ENCODE measurements around the gene MLKL. TPM values are rescaled to one million over a fixed set of nuclear protein-coding genes. Genes with fewer than 3 reads are reported as not detected.
"Not testable (repeated sequence)": the region's sequence is repeated elsewhere in the genome, so short reads cannot be mapped to it uniquely, and the experiment has no call there.

Gene MLKL
- total and polyA plus RNA-seq, 2 of the 13 experiments (the other 11 are each of a cell fraction or from before 2014, with no cell fraction given), result 6.4 to 10.7 TPM

DNA sequence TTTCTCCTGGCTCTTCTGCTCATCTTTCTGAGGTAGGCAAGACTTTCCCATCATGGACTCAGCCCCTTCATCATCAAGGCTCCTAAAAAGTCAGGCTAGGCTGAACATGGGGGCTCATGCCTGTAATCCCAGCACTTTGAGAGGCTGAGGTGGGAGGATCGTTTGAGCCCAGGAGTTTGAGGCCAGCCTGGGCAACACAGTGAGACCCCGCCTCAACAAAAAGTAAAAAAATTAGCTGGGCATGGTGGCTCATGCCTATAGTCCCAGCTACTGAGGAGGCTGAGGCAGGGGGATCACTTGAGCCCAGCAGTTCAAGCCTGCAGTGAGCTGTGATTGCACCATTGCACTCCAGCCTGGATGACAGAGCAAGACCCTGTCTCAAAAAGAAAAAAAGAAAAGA, 21.5 kb upstream of the MLKL start:
- peaks cover 9 to 49% of the 10 kb centered on the region in 2 experiments for H3K27me3 ChIP-seq (ENCODE audit: control insufficient read depth in 1 of 2, insufficient read depth in 2 of 2, low read length in 2 of 2)
- intact Hi-C loops (cut with micrococcal nuclease; ENCODE audit: unreplicated experiment); POLR2A ChIA-PET; in situ Hi-C loops (cut with HindIII; ENCODE audit: extremely low pct_ligation_motif_present, low pct_unique_long_range_greater_than_20kb); H3K4me3 ChIP-seq (replicated peaks in 1 of 3; ENCODE audit: insufficient read depth in 1 of 3, low read depth in 2 of 3, low read length in 3 of 3); H3K4me1 ChIP-seq (ENCODE audit: insufficient read depth, low read length); H3K36me3 ChIP-seq (replicated peaks in 1 of 2; ENCODE audit: control insufficient read depth in 1 of 2, insufficient read depth in 2 of 2, low read length in 2 of 2); ATAC-seq; H3K9ac ChIP-seq (ENCODE audit: insufficient read depth, low read depth, low read length); H2AFZ ChIP-seq (ENCODE audit: low read length); CTCF ChIA-PET (ENCODE audit: low intra/inter-chr PET ratio, low total read pairs); H4K20me1 ChIP-seq (ENCODE audit: insufficient read depth, low read length); FAIRE-seq; H3K79me2 ChIP-seq (ENCODE audit: insufficient read depth, low read length); H3K27ac ChIP-seq (ENCODE audit: extremely low read length, insufficient read depth, low read length); DNase-seq (ENCODE audit: low spot score); H3K4me2 ChIP-seq (ENCODE audit: low read depth, low read length); BruUV-seq (replicated peaks); H3K9me3 ChIP-seq (ENCODE audit: low read length): not testable (repeated sequence)
- TF ChIP-seq ZNF121 (CRISPR knock-in tag; IDR thresholded peaks at IDR 0.05), result peak; percentile 58; the same call in 1 of the 2 replicates
- 50% methylated on average over 2 of the region's 2 CpGs for WGBS (ENCODE audit: low lambda C conversion rate)

DNA sequence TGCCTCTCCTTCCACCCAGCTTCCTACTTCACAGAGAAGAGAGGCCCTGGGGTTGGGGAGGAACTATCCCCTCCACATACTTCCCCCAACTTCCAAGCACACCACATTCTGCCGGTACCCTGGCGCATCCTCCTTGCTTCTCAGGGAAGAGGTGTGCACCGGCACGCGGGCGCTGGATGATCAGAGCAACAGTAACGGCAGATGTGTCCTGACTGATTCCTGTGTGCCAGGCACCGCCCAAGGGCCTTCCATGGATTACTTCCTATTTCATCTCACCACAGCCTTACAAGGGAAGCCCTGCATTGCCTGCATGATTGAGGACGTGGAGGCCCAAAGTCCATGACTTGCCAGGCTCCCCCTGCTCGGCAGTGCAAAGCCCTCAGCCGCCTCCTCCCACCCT, 21.1 kb upstream of the MLKL start:
- no TSS peak for BruUV-seq (replicated peaks)
- no peaks in the 10 kb centered on the region for H3K79me2 ChIP-seq (ENCODE audit: insufficient read depth, low read length)
- DNase-seq (ENCODE audit: low spot score) (no peak), ATAC-seq (no peak; the same call in 2 of the 3 replicates), FAIRE-seq (no peak)
- no peaks in the 10 kb centered on the region for H3K36me3 ChIP-seq (replicated peaks in 1 of 2; ENCODE audit: control insufficient read depth in 1 of 2, insufficient read depth in 2 of 2, low read length in 2 of 2)
- intact Hi-C loops (cut with micrococcal nuclease; ENCODE audit: unreplicated experiment) (no loop called here), in situ Hi-C loops (cut with HindIII; ENCODE audit: extremely low pct_ligation_motif_present, low pct_unique_long_range_greater_than_20kb) (no loop called here)
- no peak overlapping the region for H2AFZ ChIP-seq (ENCODE audit: low read length)
- H3K4me2 ChIP-seq (ENCODE audit: low read depth, low read length), result no peak overlapping the region
- no peak overlapping the region for H3K9ac ChIP-seq (ENCODE audit: insufficient read depth, low read depth, low read length)
- H4K20me1 ChIP-seq (ENCODE audit: insufficient read depth, low read length), result no peaks in the 10 kb centered on the region
- no peak overlapping the region for H3K27ac ChIP-seq (ENCODE audit: extremely low read length, insufficient read depth, low read length)
- CTCF ChIA-PET (ENCODE audit: low intra/inter-chr PET ratio, low total read pairs), result no interaction called here
- WGBS (ENCODE audit: low lambda C conversion rate), result 46% methylated on average over 11 of the region's 11 CpGs
- H3K27me3 ChIP-seq (ENCODE audit: control insufficient read depth in 1 of 2, insufficient read depth in 2 of 2, low read length in 2 of 2), result peaks cover 13 to 54% of the 10 kb centered on the region in 2 experiments
- H3K9me3 ChIP-seq (ENCODE audit: low read length), result peaks cover 3% of the 10 kb centered on the region
- no peak overlapping the region for H3K4me3 ChIP-seq (replicated peaks in 1 of 3; ENCODE audit: insufficient read depth in 1 of 3, low read depth in 2 of 3, low read length in 3 of 3)
- H3K4me1 ChIP-seq (ENCODE audit: insufficient read depth, low read length), result 0 out of 2 replicates have a peak, but pooled peaks cover 11% of the 10 kb centered on the region
- POLR2A ChIA-PET, result no interaction called here
- TF ChIP-seq, protein P1, sequence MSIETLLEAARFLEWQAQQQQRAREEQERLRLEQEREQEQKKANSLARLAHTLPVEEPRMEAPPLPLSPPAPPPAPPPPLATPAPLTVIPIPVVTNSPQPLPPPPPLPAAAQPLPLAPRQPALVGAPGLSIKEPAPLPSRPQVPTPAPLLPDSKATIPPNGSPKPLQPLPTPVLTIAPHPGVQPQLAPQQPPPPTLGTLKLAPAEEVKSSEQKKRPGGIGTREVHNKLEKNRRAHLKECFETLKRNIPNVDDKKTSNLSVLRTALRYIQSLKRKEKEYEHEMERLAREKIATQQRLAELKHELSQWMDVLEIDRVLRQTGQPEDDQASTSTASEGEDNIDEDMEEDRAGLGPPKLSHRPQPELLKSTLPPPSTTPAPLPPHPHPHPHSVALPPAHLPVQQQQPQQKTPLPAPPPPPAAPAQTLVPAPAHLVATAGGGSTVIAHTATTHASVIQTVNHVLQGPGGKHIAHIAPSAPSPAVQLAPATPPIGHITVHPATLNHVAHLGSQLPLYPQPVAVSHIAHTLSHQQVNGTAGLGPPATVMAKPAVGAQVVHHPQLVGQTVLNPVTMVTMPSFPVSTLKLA (IDR thresholded peaks at IDR 0.05), result no peak
- TF ChIP-seq ESRRA (CRISPR knock-in tag; IDR thresholded peaks at IDR 0.05; ENCODE audit: low read depth), result no peak
- TF ChIP-seq NBN (conservative IDR thresholded peaks at IDR 0.05), result no peak
- no peak for TF ChIP-seq HHEX (CRISPR knock-in tag; IDR thresholded peaks at IDR 0.05)
- TF ChIP-seq, protein P2, sequence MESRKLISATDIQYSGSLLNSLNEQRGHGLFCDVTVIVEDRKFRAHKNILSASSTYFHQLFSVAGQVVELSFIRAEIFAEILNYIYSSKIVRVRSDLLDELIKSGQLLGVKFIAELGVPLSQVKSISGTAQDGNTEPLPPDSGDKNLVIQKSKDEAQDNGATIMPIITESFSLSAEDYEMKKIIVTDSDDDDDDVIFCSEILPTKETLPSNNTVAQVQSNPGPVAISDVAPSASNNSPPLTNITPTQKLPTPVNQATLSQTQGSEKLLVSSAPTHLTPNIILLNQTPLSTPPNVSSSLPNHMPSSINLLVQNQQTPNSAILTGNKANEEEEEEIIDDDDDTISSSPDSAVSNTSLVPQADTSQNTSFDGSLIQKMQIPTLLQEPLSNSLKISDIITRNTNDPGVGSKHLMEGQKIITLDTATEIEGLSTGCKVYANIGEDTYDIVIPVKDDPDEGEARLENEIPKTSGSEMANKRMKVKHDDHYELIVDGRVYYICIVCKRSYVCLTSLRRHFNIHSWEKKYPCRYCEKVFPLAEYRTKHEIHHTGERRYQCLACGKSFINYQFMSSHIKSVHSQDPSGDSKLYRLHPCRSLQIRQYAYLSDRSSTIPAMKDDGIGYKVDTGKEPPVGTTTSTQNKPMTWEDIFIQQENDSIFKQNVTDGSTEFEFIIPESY (CRISPR knock-in tag; IDR thresholded peaks at IDR 0.05), result no peak
- TF ChIP-seq, protein P3, sequence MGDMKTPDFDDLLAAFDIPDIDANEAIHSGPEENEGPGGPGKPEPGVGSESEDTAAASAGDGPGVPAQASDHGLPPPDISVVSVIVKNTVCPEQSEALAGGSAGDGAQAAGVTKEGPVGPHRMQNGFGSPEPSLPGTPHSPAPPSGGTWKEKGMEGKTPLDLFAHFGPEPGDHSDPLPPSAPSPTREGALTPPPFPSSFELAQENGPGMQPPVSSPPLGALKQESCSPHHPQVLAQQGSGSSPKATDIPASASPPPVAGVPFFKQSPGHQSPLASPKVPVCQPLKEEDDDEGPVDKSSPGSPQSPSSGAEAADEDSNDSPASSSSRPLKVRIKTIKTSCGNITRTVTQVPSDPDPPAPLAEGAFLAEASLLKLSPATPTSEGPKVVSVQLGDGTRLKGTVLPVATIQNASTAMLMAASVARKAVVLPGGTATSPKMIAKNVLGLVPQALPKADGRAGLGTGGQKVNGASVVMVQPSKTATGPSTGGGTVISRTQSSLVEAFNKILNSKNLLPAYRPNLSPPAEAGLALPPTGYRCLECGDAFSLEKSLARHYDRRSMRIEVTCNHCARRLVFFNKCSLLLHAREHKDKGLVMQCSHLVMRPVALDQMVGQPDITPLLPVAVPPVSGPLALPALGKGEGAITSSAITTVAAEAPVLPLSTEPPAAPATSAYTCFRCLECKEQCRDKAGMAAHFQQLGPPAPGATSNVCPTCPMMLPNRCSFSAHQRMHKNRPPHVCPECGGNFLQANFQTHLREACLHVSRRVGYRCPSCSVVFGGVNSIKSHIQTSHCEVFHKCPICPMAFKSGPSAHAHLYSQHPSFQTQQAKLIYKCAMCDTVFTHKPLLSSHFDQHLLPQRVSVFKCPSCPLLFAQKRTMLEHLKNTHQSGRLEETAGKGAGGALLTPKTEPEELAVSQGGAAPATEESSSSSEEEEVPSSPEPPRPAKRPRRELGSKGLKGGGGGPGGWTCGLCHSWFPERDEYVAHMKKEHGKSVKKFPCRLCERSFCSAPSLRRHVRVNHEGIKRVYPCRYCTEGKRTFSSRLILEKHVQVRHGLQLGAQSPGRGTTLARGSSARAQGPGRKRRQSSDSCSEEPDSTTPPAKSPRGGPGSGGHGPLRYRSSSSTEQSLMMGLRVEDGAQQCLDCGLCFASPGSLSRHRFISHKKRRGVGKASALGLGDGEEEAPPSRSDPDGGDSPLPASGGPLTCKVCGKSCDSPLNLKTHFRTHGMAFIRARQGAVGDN (CRISPR knock-in tag; IDR thresholded peaks at IDR 0.05), result peak; percentile 23; the same call in 1 of the 2 replicates
- TF ChIP-seq ARNTL (CRISPR knock-in tag; IDR thresholded peaks at IDR 0.05), result no peak

All from HepG2 (cell line).